Natural killer cell (primary cell): ENCODE data around the gene TBX4. TPM values are rescaled to one million over a fixed set of nuclear protein-coding genes. Genes with fewer than 3 reads are reported as not detected.
"Not testable (repeated sequence)": the region's sequence is repeated elsewhere in the genome, so short reads cannot be mapped to it uniquely, and the experiment has no call there.

Experiments used
- ATAC-seq, 3 donors: fragments of 150-1000 bp in 2 of 3; fragments of 200-7000 bp in 1 of 3; cut with Tn5 transposase; 1 replicate in 1 of 3; 2 replicates in 2 of 3; pipeline ENCODE4 v1.10.0; 2021; ENCODE audit warnings: mild to moderate bottlenecking in 2 of 3, moderate library complexity in 2 of 3
- DNase-seq, 2 donors: peaks; one replicate each; pipeline versions ENCODE4 v3.0.0 to v3.0.0-alpha.2; 2013 to 2021; ENCODE audit warnings: mixed read lengths in 1 of 2
- H3K27ac ChIP-seq: one replicate; pipeline ENCODE4 v1.5.1; 2013; ENCODE audit warnings: mild to moderate bottlenecking, low read length
- H3K27me3 ChIP-seq: one replicate; pipeline ENCODE4 v1.6.1; 2013; ENCODE audit warnings: low read length; ENCODE audit not compliant: control insufficient read depth, insufficient read depth
- H3K36me3 ChIP-seq: one replicate; pipeline ENCODE4 v1.6.1; 2013; ENCODE audit warnings: low read length; ENCODE audit not compliant: control insufficient read depth, insufficient read depth
- H3K4me1 ChIP-seq: one replicate; pipeline ENCODE4 v1.6.1; 2013; ENCODE audit warnings: low read length; ENCODE audit not compliant: control insufficient read depth, insufficient read depth
- H3K4me3 ChIP-seq: one replicate; pipeline ENCODE4 v1.5.1; 2013; ENCODE audit warnings: low read length
- H3K9me3 ChIP-seq: one replicate; pipeline ENCODE4 v1.6.1; 2013; ENCODE audit warnings: low read length; ENCODE audit not compliant: control insufficient read depth, insufficient read depth
- H3K27ac Mint-ChIP-seq, 2 donors: one replicate each; pipeline ENCODE4 v1.8.0; 2022; ENCODE audit warnings: mild to moderate bottlenecking in 2 of 2, mixed read lengths in 2 of 2, moderate library complexity in 1 of 2
- H3K27me3 Mint-ChIP-seq, 2 donors: one replicate each; pipeline ENCODE4 v1.8.0; 2022; ENCODE audit warnings: low read depth in 2 of 2, mixed read lengths in 2 of 2
- H3K36me3 Mint-ChIP-seq: one replicate; pipeline ENCODE4 v1.8.0; 2022; ENCODE audit warnings: mixed read lengths
- H3K4me1 Mint-ChIP-seq, 2 donors: one replicate each; pipeline ENCODE4 v1.8.0; 2022; ENCODE audit warnings: mixed read lengths in 2 of 2
- H3K4me3 Mint-ChIP-seq: one replicate; pipeline ENCODE4 v1.8.0; 2022; ENCODE audit warnings: mild to moderate bottlenecking, moderate library complexity, mixed read lengths
- H3K9me3 Mint-ChIP-seq, 2 donors: one replicate each; pipeline ENCODE4 v1.8.0; 2022; ENCODE audit warnings: mixed read lengths in 2 of 2
- WGBS: methylation state at CpG from one replicate; pipeline ENCODE4 v1.1.7; 2013; ENCODE audit warnings: missing lambda C conversion rate; ENCODE audit not compliant: insufficient coverage; 5-methylcytosine and 5-hydroxymethylcytosine counted together
- intact Hi-C: fragments of 100-400 bp; cut with micrococcal nuclease; formaldehyde crosslinking; loops from one replicate; pipeline ENCODE4 v1.14.2; 2022
- total RNA-seq, 4 donors: library from RNA; stranded (reverse); fragments of 120-200 nt in 1 of 4; gene quantifications; one replicate each; pipeline versions ENCODE4 v1.2.3 to v1.2.4, GENCODE V29; 2013 to 2022
- TF ChIP-seq, protein P1 (sequence below): fragments of 200-600 bp; IDR thresholded peaks from one replicate; pipeline ENCODE4 v1.8.0; 2022; ENCODE audit warnings: antibody characterized with exemption

TBX4 gene
- total RNA-seq, 3 donors from 2014 or later (not counting 1 experiment from before 2014, with no cell fraction given) = not detected

DNA sequence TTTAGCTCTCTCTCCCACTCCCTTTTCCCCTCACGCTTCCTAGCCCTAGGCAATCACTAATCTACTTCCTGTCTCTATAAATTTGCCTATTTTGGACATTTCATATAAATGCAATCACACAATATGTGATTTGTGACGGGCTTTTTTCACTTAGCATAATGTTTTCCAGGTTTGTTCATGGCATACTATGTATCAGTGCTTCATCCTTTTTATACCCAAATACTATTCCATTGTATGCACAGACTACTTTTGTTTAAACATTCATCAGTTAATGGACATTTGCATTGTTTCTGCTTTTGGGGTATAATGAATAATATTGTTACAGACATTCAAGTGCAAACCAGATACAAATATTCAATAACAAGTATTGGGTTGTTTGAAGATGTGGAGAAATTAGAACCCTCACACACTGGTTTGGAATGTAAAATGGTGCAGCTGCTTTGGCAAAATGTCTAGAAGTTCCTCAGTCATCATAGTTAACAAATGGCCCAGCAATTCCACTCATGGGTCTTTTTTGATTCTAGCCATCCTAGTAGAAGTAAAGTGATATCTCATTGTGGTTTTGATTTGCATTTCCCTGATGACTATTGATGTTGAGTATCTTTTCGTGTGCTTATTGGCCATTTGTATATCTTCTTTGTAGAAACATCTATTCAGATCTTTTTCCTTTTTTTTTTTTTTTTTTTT lies 67.7 kb downstream of the TBX4 start:
- Histone ChIP-seq H3K4me1 (no peaks in the 10 kb centered on the region), H3K4me3 (no peak overlapping the region), H3K27me3 (no peaks in the 10 kb centered on the region), H3K36me3 (no peaks in the 10 kb centered on the region), H3K27ac (no peak overlapping the region), H3K9me3 (no peaks in the 10 kb centered on the region)
- Mint-ChIP-seq H3K4me1 (no peaks in the 10 kb centered on the region), H3K4me3 (no peak overlapping the region), H3K27me3 (peaks cover 15 to 58% of the 10 kb centered on the region in 2 donors), H3K27ac (no peak overlapping the region), H3K36me3 (no peaks in the 10 kb centered on the region), H3K9me3 (no peaks in the 10 kb centered on the region)
- WGBS = 63% methylated on average over 2 of the region's 3 CpGs
- intact Hi-C loops = no loop called here
- DNase-seq = no peak
- ATAC-seq = no peak
- TF ChIP-seq, protein P1, sequence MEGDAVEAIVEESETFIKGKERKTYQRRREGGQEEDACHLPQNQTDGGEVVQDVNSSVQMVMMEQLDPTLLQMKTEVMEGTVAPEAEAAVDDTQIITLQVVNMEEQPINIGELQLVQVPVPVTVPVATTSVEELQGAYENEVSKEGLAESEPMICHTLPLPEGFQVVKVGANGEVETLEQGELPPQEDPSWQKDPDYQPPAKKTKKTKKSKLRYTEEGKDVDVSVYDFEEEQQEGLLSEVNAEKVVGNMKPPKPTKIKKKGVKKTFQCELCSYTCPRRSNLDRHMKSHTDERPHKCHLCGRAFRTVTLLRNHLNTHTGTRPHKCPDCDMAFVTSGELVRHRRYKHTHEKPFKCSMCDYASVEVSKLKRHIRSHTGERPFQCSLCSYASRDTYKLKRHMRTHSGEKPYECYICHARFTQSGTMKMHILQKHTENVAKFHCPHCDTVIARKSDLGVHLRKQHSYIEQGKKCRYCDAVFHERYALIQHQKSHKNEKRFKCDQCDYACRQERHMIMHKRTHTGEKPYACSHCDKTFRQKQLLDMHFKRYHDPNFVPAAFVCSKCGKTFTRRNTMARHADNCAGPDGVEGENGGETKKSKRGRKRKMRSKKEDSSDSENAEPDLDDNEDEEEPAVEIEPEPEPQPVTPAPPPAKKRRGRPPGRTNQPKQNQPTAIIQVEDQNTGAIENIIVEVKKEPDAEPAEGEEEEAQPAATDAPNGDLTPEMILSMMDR = no peak

DNA sequence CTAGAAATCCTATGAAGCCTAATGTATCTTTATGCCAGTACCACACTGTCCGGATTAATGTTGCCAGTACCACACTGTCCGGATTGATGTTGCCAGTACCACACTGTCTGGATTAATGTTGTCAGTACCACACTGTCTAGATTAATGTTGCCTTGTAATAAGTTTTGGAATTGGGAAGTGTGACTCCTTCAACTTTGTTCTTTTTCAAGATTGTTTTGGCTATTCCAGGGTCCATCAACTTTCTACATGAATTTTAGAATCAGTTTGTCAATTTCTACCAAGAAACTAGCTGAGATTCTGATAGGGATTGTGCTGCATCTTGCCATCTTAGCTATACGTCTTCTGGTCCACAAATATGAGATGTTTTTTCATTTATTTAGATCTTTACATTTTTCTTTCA lies 68.7 kb downstream of the TBX4 start:
- Mint-ChIP-seq H3K36me3 (no peaks in the 10 kb centered on the region), H3K4me3 (no peak overlapping the region), H3K4me1 (no peaks in the 10 kb centered on the region), H3K9me3 (no peaks in the 10 kb centered on the region), H3K27ac (no peak overlapping the region), H3K27me3 (peaks cover 15 to 64% of the 10 kb centered on the region in 2 donors)
- no peak overlapping the region for H3K27ac ChIP-seq
- ATAC-seq = no peak
- H3K36me3 ChIP-seq = no peaks in the 10 kb centered on the region
- H3K27me3 ChIP-seq = no peaks in the 10 kb centered on the region
- TF ChIP-seq, protein P1 = no peak
- DNase-seq = no peak
- intact Hi-C loops = no loop called here
- no peaks in the 10 kb centered on the region for H3K9me3 ChIP-seq
- H3K4me3 ChIP-seq = no peak overlapping the region
- H3K4me1 ChIP-seq = no peaks in the 10 kb centered on the region
- 95% methylated on average over 2 of the region's 3 CpGs for WGBS

DNA sequence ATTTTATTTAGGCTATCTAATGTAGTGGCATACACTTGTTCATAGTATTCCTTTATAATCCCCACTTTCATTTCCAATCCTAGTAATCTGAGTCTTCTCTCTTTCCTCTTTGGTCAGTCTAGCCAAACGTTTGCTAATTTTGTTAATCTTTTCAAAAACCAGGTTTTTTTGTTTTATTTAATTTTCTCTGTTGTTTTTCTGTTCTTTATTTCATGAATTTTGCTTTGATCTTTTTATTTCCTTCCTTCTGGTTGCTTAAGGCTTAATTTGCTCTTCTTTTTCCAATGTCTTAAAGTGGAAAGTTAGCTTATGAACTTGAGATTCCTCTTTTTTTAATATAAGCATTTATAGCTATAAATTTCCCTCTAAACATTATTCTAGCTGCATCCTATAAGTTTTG lies 69.9 kb downstream of the TBX4 start:
- H3K4me3 Mint-ChIP-seq = no peak overlapping the region
- ATAC-seq (no peak), DNase-seq (no peak)
- TF ChIP-seq, protein P1 = no peak
- no peaks in the 10 kb centered on the region for H3K36me3 Mint-ChIP-seq
- no peaks in the 10 kb centered on the region for H3K9me3 Mint-ChIP-seq
- no peak overlapping the region for H3K27ac Mint-ChIP-seq
- Histone ChIP-seq H3K27ac (no peak overlapping the region), H3K36me3 (no peaks in the 10 kb centered on the region), H3K27me3 (peaks cover 2% of the 10 kb centered on the region), H3K4me3 (no peak overlapping the region), H3K9me3 (no peaks in the 10 kb centered on the region), H3K4me1 (no peaks in the 10 kb centered on the region)
- peaks cover 22 to 68% of the 10 kb centered on the region in 2 donors for H3K27me3 Mint-ChIP-seq
- H3K4me1 Mint-ChIP-seq = no peaks in the 10 kb centered on the region
- no CpG with 5 or more reads among the region's 1 CpG for WGBS
- intact Hi-C loops = no loop called here

DNA sequence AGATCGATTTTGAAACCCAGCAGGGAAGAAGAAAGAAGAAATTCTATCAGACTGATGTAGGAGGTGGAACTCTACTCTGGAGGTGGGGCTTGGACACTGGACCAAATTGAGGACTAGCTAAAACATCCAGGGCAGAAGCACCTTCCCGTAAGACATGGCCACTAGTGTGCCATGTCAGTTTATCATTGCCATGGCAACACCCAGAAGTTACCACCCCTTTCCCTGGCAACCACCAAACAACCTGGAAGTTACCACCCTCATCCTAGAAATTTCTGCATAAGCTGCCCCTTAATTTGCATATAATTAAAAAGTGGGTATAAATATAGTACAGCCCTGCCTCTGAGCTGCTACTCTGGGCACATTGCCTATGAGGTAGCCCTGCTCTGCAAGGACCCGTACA lies 72.1 kb downstream of the TBX4 start:
- H3K27ac ChIP-seq = no peak overlapping the region
- DNase-seq (no peak), ATAC-seq (no peak)
- 89% methylated on average over 2 of the region's 3 CpGs for WGBS
- H3K27me3 ChIP-seq = peaks cover 2% of the 10 kb centered on the region
- Mint-ChIP-seq H3K4me3 (no peak overlapping the region), H3K27ac (no peak overlapping the region), H3K9me3 (no peaks in the 10 kb centered on the region), H3K27me3 (peaks cover 19 to 73% of the 10 kb centered on the region in 2 donors), H3K4me1 (no peaks in the 10 kb centered on the region), H3K36me3 (no peaks in the 10 kb centered on the region)
- H3K36me3 ChIP-seq = no peaks in the 10 kb centered on the region
- no peaks in the 10 kb centered on the region for H3K9me3 ChIP-seq
- no peaks in the 10 kb centered on the region for H3K4me1 ChIP-seq
- intact Hi-C loops = no loop called here
- H3K4me3 ChIP-seq = no peak overlapping the region
- TF ChIP-seq, protein P1 = no peak

DNA sequence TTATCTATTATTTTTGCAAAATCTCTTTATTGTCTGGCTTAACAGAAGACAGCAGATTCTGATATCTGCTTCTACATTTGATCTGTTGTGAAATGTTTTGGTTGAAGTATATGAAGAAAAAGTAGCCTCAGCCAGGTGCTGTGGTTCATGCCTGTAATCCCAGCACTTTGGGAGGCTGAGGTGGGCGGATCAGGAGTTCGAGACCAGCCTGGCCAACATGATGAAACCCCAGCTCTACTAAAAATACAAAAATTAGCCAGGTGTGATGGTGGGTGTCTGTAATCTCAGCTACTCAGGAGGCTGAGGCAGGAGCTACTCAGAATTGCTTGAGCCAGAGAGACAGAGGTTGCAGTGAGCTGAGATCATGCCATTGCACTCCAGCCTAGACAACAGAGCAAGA lies 75.2 kb downstream of the TBX4 start:
- H3K4me1 ChIP-seq, H3K9me3 ChIP-seq, H3K36me3 Mint-ChIP-seq, H3K36me3 ChIP-seq, H3K9me3 Mint-ChIP-seq, H3K4me1 Mint-ChIP-seq, H3K4me3 Mint-ChIP-seq, H3K27ac ChIP-seq, DNase-seq, H3K27me3 ChIP-seq, H3K4me3 ChIP-seq, H3K27ac Mint-ChIP-seq, intact Hi-C loops, ATAC-seq: not testable (repeated sequence)
- WGBS = 100% methylated on average over 1 of the region's 2 CpGs
- H3K27me3 Mint-ChIP-seq = peaks cover 21 to 61% of the 10 kb centered on the region in 2 donors
